ENCODE measurements around the gene RUNX2. TPM values are rescaled to one million over a fixed set of nuclear protein-coding genes. Genes with fewer than 3 reads are reported as not detected.

RUNX2 gene
- total and polyA plus RNA-seq, 2 experiments from 2014 or later: 0.66 to 1.7 TPM

- no peak for TF ChIP-seq EZH2 (IDR thresholded peaks at IDR 0.05; ENCODE audit: low read depth, unreplicated experiment)
- no peak for TF ChIP-seq EZH2phosphoT487 (IDR thresholded peaks at IDR 0.05; ENCODE audit: unreplicated experiment)
- TF ChIP-seq CREB1 (CRISPR knock-in tag; IDR thresholded peaks at IDR 0.05; ENCODE audit: low read depth): no peak
- no peak for TF ChIP-seq CTCF (conservative IDR thresholded peaks at IDR 0.05; ENCODE audit: low read depth in 2 of 2)
- no peak for TF ChIP-seq ZNF331 (CRISPR knock-in tag; IDR thresholded peaks at IDR 0.05; ENCODE audit: low read depth)
- no peak for TF ChIP-seq ETS1 (IDR thresholded peaks at IDR 0.05)
- no peak for TF ChIP-seq JUNB (IDR thresholded peaks at IDR 0.05; ENCODE audit: unreplicated experiment)
- TF ChIP-seq ZNF114 (CRISPR knock-in tag; IDR thresholded peaks at IDR 0.05): no peak
- no peak for TF ChIP-seq STAT1 (IDR thresholded peaks at IDR 0.05; ENCODE audit: unreplicated experiment)
- no peak for TF ChIP-seq REST (IDR thresholded peaks at IDR 0.05; ENCODE audit: unreplicated experiment)
Measured at GRCh38 chr6:45705137-45705855, 377.2 kb downstream of the RUNX2 start (continued).

DNA sequence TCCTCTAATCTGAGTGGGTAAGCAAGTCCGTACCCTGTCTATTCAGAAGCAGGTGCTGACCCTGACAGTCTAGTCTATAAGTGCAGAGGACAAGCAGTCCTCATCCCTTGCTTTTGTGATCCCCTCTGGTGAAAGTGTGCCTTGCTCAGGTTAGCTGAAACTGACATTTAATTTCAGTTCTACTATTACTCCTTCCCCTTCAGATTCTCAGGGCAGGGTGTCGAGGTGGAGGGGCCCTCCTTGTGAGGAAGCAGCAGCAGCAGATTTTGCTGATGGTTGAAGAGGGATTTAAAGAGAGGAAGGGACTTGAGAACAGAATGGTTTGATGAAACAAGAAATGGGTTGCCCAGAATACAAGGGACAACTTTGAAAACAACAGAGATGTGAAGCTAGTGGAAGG is 378.2 kb downstream of the RUNX2 start:
- H2AFZ ChIP-seq: no peak overlapping the region
- no peak overlapping the region for H3K27ac Mint-ChIP-seq
- no peaks in the 10 kb centered on the region for H3K4me1 ChIP-seq (ENCODE audit: insufficient read depth)
- no peak overlapping the region for H3K4me3 ChIP-seq
- no peaks in the 10 kb centered on the region for H4K20me1 ChIP-seq (replicated peaks; ENCODE audit: insufficient read depth)
- H3K9me3 Mint-ChIP-seq: no peaks in the 10 kb centered on the region; the same call in 2 of the 3 replicates
- ATAC-seq (no peak), DNase-seq (ENCODE audit: low spot score) (no peak)
- no peaks in the 10 kb centered on the region for H3K36me3 ChIP-seq (ENCODE audit: insufficient read depth)
- no peaks in the 10 kb centered on the region for H3F3A ChIP-seq (replicated peaks; ENCODE audit: low read depth)
- H3K4me3 Mint-ChIP-seq: no peak overlapping the region
- H3K27ac ChIP-seq (ENCODE audit: low read depth): no peak overlapping the region
- H3K4me1 Mint-ChIP-seq: no peaks in the 10 kb centered on the region
- H3K36me3 Mint-ChIP-seq (ENCODE audit: low read depth): no peaks in the 10 kb centered on the region
- H3K27me3 Mint-ChIP-seq (ENCODE audit: insufficient read depth, low read depth, poor library complexity): no peaks in the 10 kb centered on the region
- no peaks in the 10 kb centered on the region for H3K79me2 ChIP-seq (replicated peaks; ENCODE audit: insufficient read depth)
- H3K4me2 ChIP-seq: no peak overlapping the region
- no peaks in the 10 kb centered on the region for H3K27me3 ChIP-seq (ENCODE audit: insufficient read depth)
- no peaks in the 10 kb centered on the region for H3K9me2 ChIP-seq (ENCODE audit: insufficient read depth)
- TF ChIP-seq REST (IDR thresholded peaks at IDR 0.05; ENCODE audit: unreplicated experiment): no peak
- TF ChIP-seq NANOG (IDR thresholded peaks at IDR 0.05; ENCODE audit: borderline replicate concordance): no peak
- no peak for TF ChIP-seq EZH2phosphoT487 (IDR thresholded peaks at IDR 0.05; ENCODE audit: unreplicated experiment)
- no peak for TF ChIP-seq ETS1 (IDR thresholded peaks at IDR 0.05)
